ENCODE measurements around the gene MARCHF5.
"Not testable (repeated sequence)": the region's sequence is repeated elsewhere in the genome, so short reads cannot be mapped to it uniquely, and the experiment has no call there.

Gene MARCHF5

DNA sequence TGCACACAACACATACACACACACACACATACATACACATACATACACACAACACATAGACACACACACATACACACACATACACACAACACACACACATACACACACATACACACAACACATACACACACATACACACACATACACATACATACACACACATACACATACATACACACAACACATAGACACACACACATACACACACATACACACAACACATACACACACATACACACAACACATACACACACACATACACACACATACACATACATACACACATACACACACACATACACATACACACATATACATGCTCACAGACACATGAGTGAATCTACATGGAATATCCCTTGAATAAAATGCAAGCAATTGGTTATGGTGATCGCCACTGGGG, 102.2 kb downstream of the MARCHF5 start:
- DNase-seq = not testable (repeated sequence)

DNA sequence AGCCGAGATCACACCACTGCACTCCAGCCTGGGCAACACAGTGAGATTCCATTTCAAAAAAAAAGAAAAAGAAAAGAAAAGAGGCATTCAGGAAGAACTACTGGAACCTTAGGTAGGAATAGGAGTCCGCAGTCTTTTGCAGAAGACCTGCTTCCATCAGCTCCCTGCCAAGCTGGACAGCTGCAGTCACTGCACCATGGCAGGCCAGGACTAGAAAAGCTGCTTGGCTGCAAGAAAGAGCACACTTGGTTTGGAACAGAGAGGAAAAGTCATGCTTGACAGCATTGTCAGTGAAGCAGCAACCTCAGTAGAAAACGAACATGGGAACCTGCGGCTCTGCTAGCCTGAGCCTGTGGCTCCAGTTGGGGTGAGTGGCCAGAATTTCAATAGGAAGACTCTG, 104.3 kb downstream of the MARCHF5 start:
- DNase-seq = no peak

DNA sequence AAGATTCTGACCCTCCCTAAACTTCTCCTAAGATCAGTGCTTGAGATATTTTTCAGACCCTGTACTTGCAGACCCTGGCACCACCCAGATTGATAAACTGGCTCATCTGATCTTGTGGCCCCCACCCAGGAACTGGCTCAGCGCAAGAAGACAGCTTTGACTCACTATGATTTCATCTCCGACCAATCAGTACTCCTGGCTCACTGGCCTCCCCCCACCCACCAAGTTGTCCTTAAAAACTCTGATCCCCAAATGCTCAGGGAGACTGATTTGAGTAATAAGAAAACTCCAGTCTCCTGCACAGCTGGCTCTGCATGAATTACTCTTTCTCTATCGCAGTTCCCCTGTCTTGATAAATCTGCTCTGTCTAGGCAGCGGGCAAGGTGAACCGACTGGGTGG, 111.3 kb downstream of the MARCHF5 start:
- DNase-seq = not testable (repeated sequence)

Data from activated CD8-positive, alpha-beta memory T cell treated with anti-CD3 and anti-CD28 coated beads, Interleukin-2, amount 50 U/mL, for 4 hours (primary cell).